Lung (tissue), 12 donors: ENCODE measurements around the gene PDHX. TPM values are rescaled to one million over a fixed set of nuclear protein-coding genes. Genes with fewer than 3 reads are reported as not detected.
A peak's percentile ranks its signal among the peaks of the same experiment; 100 is the strongest.

ENCODE experiments used
- ATAC-seq: fragments of 200-7000 bp; cut with Tn5 transposase; one replicate; pipeline ENCODE4 v1.9.1; 2020; ENCODE audit warnings: moderate number of reproducible peaks; ENCODE audit not compliant: insufficient read depth, low FRiP score
- DNase-seq, 3 donors: peaks; one replicate each; pipeline ENCODE4 v3.0.0-alpha.2; 2013 to 2017
- H3K27ac ChIP-seq, 2 donors: one replicate each; pipeline ENCODE4 v1.5.1; 2013; ENCODE audit warnings: mild to moderate bottlenecking in 2 of 2, moderate library complexity in 2 of 2, control low read depth in 1 of 2, inconsistent platforms in 1 of 2, low read depth in 1 of 2, low read length in 1 of 2
- H3K27me3 ChIP-seq, 3 donors: one replicate each; pipeline ENCODE4 v1.5.1; 2013; ENCODE audit warnings: low read length in 2 of 3; ENCODE audit not compliant: control insufficient read depth in 3 of 3, insufficient read depth in 3 of 3
- H3K36me3 ChIP-seq, 4 donors: one replicate each; pipeline ENCODE4 v1.5.1; 2013; ENCODE audit warnings: low read length in 4 of 4, mild to moderate bottlenecking in 1 of 4, moderate library complexity in 1 of 4; ENCODE audit not compliant: control insufficient read depth in 4 of 4, insufficient read depth in 4 of 4
- H3K4me1 ChIP-seq, 5 donors: one replicate each; pipeline ENCODE4 v1.5.1; 2013; ENCODE audit warnings: low read length in 5 of 5, mild to moderate bottlenecking in 2 of 5, moderate library complexity in 1 of 5; ENCODE audit not compliant: control insufficient read depth in 5 of 5, insufficient read depth in 5 of 5
- H3K4me3 ChIP-seq: one replicate; pipeline ENCODE4 v1.5.1; 2013; ENCODE audit warnings: mild to moderate bottlenecking, control low read depth, moderate library complexity
- H3K9ac ChIP-seq, 2 donors: one replicate each; pipeline ENCODE4 v1.5.1; 2013; ENCODE audit warnings: low read length in 2 of 2, control low read depth in 1 of 2; ENCODE audit not compliant: insufficient read depth in 1 of 2
- H3K9me3 ChIP-seq, 4 donors: one replicate each; pipeline ENCODE4 v1.5.1; 2013; ENCODE audit warnings: low read length in 3 of 4, mild to moderate bottlenecking in 1 of 4, moderate library complexity in 1 of 4; ENCODE audit not compliant: control insufficient read depth in 4 of 4, insufficient read depth in 3 of 4
- WGBS, 2 donors: extraction: QIAGEN DNeasy Blood & Tissue Kit; methylation state at CpG; one replicate each; pipeline ENCODE4 v1.1.7; 2013; 5-methylcytosine and 5-hydroxymethylcytosine counted together
- polyA plus RNA-seq, 2 donors: library from polyadenylated mRNA; stranded (reverse); fragments of 200-250 nt; gene quantifications; one replicate each; pipeline ENCODE4 v1.2.1, GENCODE V29; 2013
- total RNA-seq, 2 donors: library from RNA; depleted of rRNA in 1 of 2; stranded (reverse); fragments of >200 nt in 1 of 2; gene quantifications; one replicate each; pipeline ENCODE4 v1.2.1, GENCODE V29; 2014 to 2021
- TF ChIP-seq, protein P1 (sequence below): IDR thresholded peaks from 2 replicates; pipeline ENCODE4 v1.5.1; 2012; ENCODE audit warnings: mild to moderate bottlenecking; ENCODE audit errors: control extremely low read depth, extremely low read depth
- donor health status: control.
- donor health status: control.
- donor health status: Bipolar disorder and iron deficiency.
- donor health status: healthy.
- donor health status: DM: yes; HTN: yes; CAD: no.

PDHX gene
- total and polyA plus RNA-seq, 4 donors: 18.5 to 37.5 (median 23.8) TPM

GRCh38 chr11:35009944-35010342 lies 93.5 kb downstream of the PDHX start:
- DNase-seq (no peak), ATAC-seq (no peak)
- no peak overlapping the region for H3K4me3 ChIP-seq
- no peak overlapping the region for H3K27ac ChIP-seq
- H3K9me3 ChIP-seq: no peaks in the 10 kb centered on the region
- H3K9ac ChIP-seq: no peak overlapping the region
- TF ChIP-seq, protein P1, sequence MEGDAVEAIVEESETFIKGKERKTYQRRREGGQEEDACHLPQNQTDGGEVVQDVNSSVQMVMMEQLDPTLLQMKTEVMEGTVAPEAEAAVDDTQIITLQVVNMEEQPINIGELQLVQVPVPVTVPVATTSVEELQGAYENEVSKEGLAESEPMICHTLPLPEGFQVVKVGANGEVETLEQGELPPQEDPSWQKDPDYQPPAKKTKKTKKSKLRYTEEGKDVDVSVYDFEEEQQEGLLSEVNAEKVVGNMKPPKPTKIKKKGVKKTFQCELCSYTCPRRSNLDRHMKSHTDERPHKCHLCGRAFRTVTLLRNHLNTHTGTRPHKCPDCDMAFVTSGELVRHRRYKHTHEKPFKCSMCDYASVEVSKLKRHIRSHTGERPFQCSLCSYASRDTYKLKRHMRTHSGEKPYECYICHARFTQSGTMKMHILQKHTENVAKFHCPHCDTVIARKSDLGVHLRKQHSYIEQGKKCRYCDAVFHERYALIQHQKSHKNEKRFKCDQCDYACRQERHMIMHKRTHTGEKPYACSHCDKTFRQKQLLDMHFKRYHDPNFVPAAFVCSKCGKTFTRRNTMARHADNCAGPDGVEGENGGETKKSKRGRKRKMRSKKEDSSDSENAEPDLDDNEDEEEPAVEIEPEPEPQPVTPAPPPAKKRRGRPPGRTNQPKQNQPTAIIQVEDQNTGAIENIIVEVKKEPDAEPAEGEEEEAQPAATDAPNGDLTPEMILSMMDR: no peak
- WGBS, 2 donors: 48 to 76% methylated on average over 3 of the region's 3 CpGs
- no peaks in the 10 kb centered on the region for H3K36me3 ChIP-seq
- H3K4me1 ChIP-seq: peaks cover 0 to 19% (median 0%) of the 10 kb centered on the region in 5 donors
- no peaks in the 10 kb centered on the region for H3K27me3 ChIP-seq

GRCh38 chr11:35010654-35011053 lies 94.2 kb downstream of the PDHX start:
- Histone ChIP-seq H3K9ac (no peak overlapping the region), H3K4me1 (peaks cover 0 to 19% (median 0%) of the 10 kb centered on the region in 5 donors), H3K4me3 (no peak overlapping the region), H3K27ac (no peak overlapping the region), H3K36me3 (no peaks in the 10 kb centered on the region), H3K27me3 (no peaks in the 10 kb centered on the region), H3K9me3 (no peaks in the 10 kb centered on the region)
- DNase-seq (no peak), ATAC-seq (no peak)
- TF ChIP-seq, protein P1: no peak
- WGBS, 2 donors: 73 to 77% methylated on average over 5 of the region's 5 CpGs

DNA sequence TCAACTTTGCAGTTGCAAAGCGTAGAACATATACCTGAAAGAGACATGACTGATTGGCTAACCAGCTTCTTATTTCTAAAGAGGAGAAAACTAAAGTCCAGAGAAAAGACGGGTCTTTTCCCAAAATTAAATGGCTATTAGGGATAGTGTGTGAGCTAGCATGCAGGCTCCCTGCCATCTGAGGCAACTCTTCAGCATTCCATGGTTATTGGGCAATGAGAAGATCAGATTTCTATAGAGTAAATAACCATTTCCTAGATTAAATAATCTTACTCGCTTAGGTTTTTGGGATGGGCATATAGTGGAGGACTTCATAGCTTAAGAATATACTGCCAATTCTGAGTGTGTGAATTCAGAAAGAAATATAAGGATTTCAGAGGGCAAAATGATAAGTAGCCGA lies 95.0 kb downstream of the PDHX start:
- Histone ChIP-seq H3K27me3 (no peaks in the 10 kb centered on the region), H3K4me3 (no peak overlapping the region), H3K9me3 (no peaks in the 10 kb centered on the region), H3K4me1 (peaks cover 0 to 19% (median 0%) of the 10 kb centered on the region in 5 donors), H3K27ac (no peak overlapping the region), H3K9ac (no peak overlapping the region), H3K36me3 (no peaks in the 10 kb centered on the region)
- WGBS, 2 donors: 77 to 91% methylated on average over 4 of the region's 4 CpGs
- DNase-seq (peak in 2 of 3 donors; percentile 52 to 65), ATAC-seq (no peak)
- TF ChIP-seq, protein P1: no peak

- TF ChIP-seq, protein P1: no peak
- Histone ChIP-seq H3K4me3 (no peak overlapping the region), H3K36me3 (no peaks in the 10 kb centered on the region), H3K9ac (no peak overlapping the region), H3K4me1 (peaks cover 0 to 19% (median 0%) of the 10 kb centered on the region in 5 donors), H3K27ac (no peak overlapping the region), H3K27me3 (no peaks in the 10 kb centered on the region), H3K9me3 (no peaks in the 10 kb centered on the region)
- 93 to 100% methylated on average over 2 of the region's 2 CpGs for WGBS, 2 donors
- DNase-seq (no peak), ATAC-seq (no peak)
These were observed 95.5 kb downstream of the PDHX start for GRCh38 chr11:35011944-35012343.
